NCI-H1092 (cell line): ENCODE data around the gene ATP5IF1.

Experiments used
- DNase-seq: peaks from one replicate; lab custom pipeline; 2025; lab: John Stamatoyannopoulos, UW

The ATP5IF1 gene

GRCh38 chr1:28236656-28237322, 865 bp downstream of the ATP5IF1 start:
- no peak for DNase-seq

DNA sequence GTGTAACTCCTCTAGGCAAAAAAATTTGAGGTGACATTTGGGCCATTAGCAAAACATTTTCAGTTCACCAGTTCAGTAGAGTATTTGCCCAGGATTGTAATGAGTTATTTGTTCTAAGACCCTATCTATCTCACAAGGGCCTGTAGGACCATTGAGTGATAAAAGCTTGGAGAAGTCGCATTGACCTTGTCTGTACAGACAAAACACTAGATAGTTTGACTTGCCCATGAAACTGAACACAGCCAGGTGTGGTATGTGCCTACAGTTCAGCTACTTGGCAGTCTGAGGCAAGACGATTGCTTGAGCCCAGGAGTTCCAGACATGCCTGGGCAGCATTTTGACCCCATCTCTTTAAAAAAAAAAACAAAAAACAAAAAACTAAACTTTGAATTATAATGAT, 3.1 kb downstream of the ATP5IF1 start:
- DNase-seq: no peak

DNA sequence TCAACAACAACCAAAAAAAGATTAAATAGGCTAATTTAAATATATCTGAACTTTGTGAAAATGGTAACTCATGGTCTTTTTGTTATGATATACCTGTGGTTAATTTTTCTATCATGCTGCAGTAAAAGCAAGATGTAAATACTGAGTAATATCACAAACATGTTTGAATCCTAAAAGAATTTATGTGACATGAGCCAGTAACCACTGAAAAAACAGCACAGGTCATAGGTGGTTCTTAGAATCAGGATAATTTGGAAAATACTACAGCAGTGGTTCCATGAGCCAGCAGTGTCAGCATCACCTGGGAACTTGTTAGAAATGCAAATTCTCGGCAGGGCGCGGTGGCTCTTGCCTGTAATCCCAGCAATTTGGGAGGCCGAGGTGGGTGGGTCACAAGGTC, 4.1 kb downstream of the ATP5IF1 start:
- DNase-seq: no peak

DNA sequence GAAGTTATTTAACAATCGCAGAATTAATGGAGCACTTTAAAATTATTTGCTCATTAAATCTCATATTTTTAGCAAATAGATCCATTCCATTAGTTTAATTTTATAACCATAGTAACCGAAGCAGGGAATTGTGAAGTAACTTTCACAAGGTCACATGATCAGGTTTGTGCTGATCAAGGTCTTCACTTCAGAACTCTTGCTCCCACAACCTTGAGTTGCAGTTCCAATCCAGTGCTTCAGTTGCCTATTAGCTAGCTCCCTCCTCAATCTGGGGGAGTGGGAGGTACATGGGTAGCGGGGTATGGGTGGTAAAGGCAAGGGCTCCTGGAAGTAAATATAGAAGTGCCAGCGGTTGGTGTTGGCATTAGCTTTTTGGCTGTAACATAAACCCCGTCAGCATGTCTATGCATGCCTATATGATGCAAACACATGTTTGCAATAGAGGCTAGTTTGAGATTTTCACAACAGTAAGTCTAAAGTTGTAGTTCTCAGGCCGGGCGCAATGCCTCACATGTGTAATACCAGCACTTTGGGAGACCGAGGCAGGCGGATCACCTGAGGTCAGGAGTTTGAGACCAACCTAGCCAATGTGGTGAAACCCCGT, 5.8 kb downstream of the ATP5IF1 start:
- no peak for DNase-seq

GRCh38 chr1:28243685-28244311, 7.9 kb downstream of the ATP5IF1 start:
- no peak for DNase-seq

DNA sequence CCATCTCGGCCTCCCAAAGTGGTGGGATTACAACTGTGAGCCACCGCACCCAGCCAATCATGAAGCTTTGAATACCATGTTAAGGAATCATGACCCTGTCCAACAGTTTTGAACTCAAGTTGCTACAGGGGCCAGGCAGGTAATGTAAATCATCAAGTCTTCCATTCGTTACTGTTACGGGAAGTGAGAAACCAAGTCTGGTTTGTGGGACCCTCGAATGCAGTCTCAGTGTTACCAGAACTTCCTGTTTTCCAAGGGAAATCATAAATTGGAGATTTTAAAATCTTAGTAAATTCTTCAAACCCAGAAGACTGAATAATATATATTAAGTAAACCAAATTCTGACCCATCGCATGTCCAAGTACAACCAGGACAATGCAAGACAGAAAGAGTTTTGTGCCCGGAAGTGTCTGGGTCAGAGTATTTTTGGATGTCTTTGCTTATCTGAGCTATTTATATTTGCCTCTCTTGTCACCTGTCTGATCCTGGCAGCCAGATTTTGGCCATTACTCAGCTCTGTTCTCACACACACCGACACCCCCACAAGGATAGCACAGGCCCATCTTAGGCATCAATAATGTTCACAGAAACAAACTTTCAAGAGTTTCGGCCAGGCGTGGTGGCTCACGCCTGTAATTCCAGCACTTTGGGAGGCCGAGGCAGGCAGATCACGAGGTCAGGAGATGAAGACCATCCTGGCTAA, 8.8 kb downstream of the ATP5IF1 start:
- no peak for DNase-seq

DNA sequence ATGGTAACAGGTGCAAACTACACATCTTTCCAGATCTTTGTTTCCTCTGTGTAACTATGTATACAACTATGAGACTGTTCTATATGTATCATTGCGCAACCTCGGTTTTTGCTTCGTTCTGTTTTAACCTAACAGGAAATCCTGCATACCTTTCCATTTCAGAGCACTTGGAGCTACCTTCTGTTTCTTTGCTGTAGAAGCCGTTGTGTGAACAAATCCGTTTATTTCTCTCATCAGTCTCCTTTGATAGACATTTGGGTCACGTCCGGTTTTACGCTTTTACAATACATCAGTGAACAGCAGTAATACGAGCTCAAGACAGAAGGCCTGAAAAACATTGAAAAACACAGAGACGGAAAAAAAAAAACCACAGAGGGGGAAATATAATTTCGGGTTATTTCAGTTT, 10.5 kb downstream of the ATP5IF1 start:
- no peak for DNase-seq

DNA sequence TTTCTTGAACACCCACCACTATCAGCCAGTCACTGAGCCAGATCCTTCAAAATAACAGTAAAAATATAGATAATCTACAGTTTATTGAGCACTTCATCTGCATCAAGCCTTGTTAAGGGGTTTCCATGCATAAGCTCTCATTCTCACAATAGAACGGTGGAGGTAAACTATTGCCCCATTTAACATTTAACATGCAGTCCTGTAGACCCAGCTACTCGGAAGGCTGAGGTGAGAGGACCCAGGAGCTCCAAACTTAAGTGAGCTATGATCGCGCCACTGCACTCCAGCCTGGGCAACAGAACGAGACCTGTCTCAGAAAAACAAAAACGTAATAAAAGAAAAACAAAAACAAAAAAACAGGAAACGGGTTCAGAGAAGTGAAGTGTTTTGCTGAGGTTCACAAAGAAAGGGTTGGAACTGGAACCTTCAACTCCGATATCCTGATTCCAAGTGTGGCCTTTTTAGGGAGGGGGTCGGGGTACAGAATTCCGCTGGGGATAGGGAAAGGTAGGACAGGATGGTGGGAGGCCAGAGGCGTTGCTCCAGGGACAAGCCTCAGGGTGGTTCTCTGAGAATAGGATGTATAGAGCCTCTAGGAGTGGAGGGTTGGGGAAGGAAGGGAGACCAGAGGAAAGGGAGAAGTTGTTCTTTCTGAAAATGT, 11.8 kb downstream of the ATP5IF1 start:
- DNase-seq: no peak

DNA sequence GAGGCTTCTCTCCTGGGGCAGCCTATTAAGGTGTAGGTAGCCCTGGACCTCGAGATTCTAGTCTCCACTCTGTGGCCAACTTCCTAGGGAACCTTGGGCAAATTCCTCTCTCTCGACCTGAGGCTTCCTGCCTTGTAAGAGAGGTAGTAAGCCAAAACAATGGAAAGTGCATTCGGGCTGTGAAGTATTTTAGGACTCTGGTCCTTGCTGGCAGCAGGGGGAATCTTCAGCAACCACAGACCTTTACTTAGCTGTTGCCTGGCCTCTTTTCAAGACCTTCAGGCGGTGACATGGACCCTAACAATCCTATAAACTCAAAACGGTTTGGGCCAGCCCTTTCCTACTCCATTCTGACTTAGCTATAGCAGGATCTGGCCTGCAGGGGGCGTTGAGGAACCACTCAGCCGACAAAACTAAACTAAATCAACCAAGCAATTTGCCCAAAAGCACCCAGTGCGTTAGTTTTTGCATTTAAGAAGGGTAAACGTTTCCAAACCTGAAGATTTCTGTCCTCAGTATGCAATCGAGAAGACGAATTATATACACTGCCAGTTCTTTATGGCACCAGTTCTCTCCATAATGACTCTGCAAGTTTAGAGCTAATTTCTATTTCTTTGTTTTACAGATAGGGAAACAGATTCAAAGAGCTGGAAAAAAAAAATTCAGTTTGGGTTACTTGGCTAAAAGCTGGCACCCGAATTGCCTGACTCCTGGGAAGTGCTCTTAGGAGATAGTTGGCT, 12.5 kb downstream of the ATP5IF1 start:
- peak; percentile 27 for DNase-seq

DNA sequence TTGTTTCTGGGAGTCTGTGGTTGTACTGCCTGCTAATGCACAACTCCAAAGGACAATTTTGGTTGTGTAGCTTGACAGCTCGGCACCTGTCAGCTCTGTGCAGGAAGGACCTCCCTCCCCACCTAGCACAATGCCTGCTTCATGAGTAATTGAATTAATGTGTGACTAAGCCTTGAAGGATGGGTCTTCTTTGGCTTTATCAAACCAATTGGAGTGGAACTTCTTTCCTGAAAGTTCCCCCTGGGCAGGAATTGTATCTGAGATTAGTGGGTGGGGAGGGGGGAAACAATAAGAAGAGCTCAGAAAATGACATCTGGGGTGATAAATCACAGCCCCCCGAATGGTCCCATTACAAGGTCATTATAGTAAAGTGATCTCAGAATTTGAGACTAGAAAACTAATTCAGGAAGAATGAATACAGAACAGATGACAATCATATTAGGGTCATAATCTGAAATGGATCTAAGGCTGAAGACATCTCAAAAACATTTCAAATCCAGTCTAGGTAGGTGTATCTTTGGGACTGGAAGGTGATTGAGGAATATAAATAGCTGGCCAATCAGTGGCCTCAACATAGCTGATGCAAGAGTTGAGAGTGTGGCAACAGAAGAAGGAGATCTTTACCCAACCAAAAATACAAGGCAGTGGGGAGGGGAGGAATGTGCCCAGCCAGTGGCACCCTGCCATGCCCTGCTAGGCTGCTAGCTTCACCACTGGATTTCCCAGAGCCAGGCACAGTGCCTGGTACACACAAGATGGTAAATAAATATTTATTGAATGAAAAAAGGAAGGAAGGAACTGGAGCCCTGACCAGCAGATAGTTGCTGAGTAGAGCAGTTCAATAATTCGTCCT, 13.3 kb downstream of the ATP5IF1 start:
- DNase-seq: no peak

DNA sequence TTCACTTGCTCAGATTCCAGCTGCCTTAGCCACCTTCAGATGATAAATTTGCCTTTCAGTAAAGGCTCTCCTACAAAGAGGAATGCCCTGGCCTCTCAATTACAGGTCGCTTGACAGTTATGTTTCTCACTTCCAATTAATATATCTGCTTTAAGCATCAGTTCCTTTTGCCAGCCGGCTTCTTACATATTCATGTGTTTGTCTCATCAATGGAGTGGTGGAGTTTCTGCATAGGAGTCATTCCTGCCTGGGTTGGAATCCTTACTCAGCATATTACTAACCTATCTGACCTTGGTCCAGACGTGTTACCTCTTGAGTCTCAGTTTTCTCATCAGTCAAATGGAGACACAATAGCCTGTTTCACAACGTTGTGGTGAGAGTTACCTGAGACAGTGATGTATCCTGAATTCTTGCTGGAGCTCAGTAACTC, 14.0 kb downstream of the ATP5IF1 start:
- DNase-seq: no peak

DNA sequence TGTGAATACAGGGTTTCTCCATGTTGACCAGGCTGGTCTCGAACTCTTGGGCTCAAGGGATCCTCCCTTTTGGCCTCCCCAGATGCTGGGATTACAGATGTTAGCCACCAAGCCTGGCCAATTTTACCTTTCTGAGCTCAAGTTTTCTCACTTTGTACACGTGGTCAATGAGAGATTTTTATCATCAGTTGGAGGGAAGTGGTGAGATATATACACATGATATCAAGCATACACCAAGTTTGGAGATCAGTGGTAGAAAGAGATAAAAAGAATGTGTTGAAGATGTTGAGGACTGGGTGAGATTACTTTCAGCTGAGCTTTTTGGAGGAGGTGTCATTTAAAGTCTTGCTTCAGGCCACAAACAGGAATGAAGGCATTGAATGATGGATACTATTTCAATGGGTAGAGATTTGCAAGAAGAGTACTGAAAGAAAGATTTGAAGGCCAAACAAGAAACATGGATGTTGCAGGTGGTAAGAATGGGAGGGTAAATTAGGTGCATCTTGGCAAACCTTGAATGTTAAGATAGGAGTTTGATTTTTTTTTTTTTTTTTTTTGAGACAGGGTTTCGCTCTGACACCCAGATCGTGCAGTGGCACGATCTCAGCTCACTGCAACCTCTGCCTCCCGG, 20.4 kb downstream of the ATP5IF1 start:
- DNase-seq: no peak

DNA sequence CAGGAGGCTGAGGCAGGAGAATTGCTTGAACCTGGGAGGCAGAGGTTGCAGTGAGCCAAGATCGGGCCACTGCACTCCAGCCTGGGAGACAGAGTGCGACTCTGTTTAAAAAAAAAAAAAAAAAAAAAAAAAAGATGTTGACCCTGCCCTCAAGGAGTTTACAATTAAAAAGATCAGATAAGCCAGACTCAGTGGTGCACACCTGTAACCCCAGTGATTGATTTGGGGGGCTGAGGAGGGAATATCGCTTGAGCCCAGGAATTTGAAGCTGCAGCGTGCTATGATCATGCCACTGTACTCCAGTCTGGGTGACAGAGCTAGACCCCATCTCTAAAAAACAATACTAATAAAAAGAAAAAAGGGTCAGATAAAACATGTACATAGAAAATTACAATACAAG, 21.8 kb downstream of the ATP5IF1 start:
- no peak for DNase-seq

DNA sequence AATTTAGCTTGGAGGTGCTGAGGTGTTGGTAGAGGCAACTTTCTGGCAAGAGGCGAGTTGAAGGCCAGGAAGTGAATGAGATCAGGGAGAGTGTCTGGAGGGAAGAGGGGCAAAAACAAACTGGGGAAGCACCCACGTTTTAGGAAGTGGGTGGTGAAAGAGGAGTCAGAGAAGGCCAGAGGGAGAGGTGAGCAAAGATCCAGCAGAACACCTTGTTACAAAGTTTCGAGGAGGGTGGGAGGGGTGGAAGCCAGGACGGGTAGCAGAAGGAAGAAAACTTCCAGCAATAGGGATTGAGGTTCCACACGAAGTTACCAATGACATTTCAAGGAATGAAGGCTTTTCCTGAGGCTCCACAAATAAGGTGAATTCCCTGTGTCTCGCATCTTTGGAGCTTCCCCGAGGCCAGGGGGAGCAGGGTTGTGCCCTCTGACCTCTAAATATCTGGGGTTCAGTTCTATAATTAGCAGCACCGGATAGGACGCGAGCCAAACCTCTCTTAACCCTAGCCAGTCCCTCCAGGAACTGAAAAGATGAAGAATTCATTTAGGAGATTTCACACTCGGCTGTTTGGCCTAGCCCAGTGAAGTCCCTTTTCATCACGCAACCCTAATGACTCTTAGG, 22.8 kb downstream of the ATP5IF1 start:
- no peak for DNase-seq

DNA sequence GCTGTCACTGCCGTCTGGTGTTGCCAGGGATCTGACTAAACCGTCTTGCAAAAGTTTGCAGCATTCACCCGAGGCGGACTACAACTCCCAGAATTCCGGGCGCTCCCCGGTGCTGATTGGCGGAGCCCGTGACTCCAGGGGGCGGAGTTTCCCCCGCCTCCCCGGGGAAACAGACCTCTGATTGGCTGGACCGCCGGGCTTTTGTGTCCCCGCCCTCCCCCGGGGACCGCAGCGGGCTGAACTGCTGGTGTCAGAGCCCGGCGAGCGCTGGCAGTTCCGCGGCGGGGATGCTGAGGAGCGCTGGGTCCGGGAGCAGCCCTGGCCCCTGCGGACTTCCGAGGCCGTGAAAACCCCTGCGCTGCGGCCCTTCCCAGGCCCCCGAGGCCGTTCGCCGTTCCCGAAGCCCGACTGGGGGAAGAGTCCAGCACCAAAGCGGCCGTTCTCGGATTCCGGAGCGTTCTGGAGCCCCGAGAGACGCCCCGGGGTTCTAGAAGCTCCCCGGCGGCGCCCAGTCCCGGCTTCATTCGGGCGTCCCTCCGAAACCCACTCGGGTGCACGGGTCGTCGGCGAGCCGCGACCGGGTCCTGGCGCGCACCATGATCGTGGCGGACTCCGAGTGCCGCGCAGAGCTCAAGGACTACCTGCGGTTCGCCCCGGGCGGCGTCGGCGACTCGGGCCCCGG, 23.5 kb downstream of the ATP5IF1 start, which contains the start of gene SESN2:
SESN2 (plus strand) TSS at position 267 of the 682 bp plus-strand sequence; CDS start at position 597, 330 bp downstream.
- peak; percentile 99 for DNase-seq

- DNase-seq: peak; percentile 43
Measured at GRCh38 chr1:28259934-28260802, 24.2 kb downstream of the ATP5IF1 start.

DNA sequence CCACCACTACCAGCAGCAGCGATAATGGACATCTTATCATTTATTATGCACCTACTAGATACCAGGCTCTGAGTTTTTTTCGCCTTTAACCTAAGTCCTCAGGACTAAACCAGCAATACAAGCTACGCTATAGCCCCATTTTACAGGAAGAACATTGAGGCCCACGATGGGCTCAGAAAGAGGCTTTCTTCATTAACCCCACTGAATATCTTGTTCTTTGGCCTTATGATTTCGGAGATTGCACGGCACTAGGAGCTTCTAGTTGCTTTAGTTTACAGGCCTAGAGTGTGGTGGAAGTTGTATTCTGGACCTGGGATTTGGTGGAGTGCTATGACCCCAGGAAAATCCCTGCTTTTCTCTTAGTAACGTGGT, 24.9 kb downstream of the ATP5IF1 start:
- no peak for DNase-seq

- no peak for DNase-seq
Measured at GRCh38 chr1:28264897-28265296, 29.0 kb downstream of the ATP5IF1 start.
